ENCODE measurements around the gene SNRPA1.

- TF ChIP-seq, protein P1, sequence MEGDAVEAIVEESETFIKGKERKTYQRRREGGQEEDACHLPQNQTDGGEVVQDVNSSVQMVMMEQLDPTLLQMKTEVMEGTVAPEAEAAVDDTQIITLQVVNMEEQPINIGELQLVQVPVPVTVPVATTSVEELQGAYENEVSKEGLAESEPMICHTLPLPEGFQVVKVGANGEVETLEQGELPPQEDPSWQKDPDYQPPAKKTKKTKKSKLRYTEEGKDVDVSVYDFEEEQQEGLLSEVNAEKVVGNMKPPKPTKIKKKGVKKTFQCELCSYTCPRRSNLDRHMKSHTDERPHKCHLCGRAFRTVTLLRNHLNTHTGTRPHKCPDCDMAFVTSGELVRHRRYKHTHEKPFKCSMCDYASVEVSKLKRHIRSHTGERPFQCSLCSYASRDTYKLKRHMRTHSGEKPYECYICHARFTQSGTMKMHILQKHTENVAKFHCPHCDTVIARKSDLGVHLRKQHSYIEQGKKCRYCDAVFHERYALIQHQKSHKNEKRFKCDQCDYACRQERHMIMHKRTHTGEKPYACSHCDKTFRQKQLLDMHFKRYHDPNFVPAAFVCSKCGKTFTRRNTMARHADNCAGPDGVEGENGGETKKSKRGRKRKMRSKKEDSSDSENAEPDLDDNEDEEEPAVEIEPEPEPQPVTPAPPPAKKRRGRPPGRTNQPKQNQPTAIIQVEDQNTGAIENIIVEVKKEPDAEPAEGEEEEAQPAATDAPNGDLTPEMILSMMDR (IDR thresholded peaks at IDR 0.05; ENCODE audit: insufficient read depth, low read length, poor library complexity, severe bottlenecking), result no peak
- TF ChIP-seq EZH2phosphoT487 (conservative IDR thresholded peaks at IDR 0.05; ENCODE audit: low read length), result no peak
Observed at GRCh38 chr15:101232677-101233076, 62.4 kb downstream of the SNRPA1 start.
